ENCODE data around the gene SPDEF. TPM values are rescaled to one million over a fixed set of nuclear protein-coding genes. Genes with fewer than 3 reads are reported as not detected.

The SPDEF gene
- total RNA-seq, 1 experiment from 2014 or later, result 0.77 TPM

- H3K36me3 Mint-ChIP-seq (ENCODE audit: insufficient read depth, unreplicated experiment), result no peaks in the 10 kb centered on the region
- peak in 1 of 2 experiments; percentile 29 for DNase-seq
- no peaks in the 10 kb centered on the region for H3K27me3 Mint-ChIP-seq (ENCODE audit: insufficient read depth, unreplicated experiment)
- no peaks in the 10 kb centered on the region for H3K36me3 ChIP-seq (ENCODE audit: control insufficient read depth, insufficient read depth, low read length)
- ChIA-PET POLR2A (no interaction called here), CTCF (interaction anchor here (0.8 to 1.6 kb wide), 2 partner anchors 48 to 101 kb away, joined by 3 to 5 read pairs; no protein-coding TSS in a partner anchor)
- TF ChIP-seq, protein P1, sequence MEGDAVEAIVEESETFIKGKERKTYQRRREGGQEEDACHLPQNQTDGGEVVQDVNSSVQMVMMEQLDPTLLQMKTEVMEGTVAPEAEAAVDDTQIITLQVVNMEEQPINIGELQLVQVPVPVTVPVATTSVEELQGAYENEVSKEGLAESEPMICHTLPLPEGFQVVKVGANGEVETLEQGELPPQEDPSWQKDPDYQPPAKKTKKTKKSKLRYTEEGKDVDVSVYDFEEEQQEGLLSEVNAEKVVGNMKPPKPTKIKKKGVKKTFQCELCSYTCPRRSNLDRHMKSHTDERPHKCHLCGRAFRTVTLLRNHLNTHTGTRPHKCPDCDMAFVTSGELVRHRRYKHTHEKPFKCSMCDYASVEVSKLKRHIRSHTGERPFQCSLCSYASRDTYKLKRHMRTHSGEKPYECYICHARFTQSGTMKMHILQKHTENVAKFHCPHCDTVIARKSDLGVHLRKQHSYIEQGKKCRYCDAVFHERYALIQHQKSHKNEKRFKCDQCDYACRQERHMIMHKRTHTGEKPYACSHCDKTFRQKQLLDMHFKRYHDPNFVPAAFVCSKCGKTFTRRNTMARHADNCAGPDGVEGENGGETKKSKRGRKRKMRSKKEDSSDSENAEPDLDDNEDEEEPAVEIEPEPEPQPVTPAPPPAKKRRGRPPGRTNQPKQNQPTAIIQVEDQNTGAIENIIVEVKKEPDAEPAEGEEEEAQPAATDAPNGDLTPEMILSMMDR (IDR thresholded peaks at IDR 0.05; ENCODE audit: insufficient read depth in 1 of 2, low read depth in 1 of 2, low read length in 1 of 2, severe bottlenecking in 1 of 2, unreplicated experiment in 1 of 2), result peak in 1 of 2 experiments; percentile 27
- H3K4me3 Mint-ChIP-seq (ENCODE audit: unreplicated experiment), result no peak overlapping the region
- no peaks in the 10 kb centered on the region for H3K27me3 ChIP-seq (replicated peaks; ENCODE audit: control insufficient read depth, insufficient read depth, low read length)
- no peak overlapping the region for H3K4me3 ChIP-seq (ENCODE audit: low read depth, low read length)
- BruUV-seq (replicated peaks), result no TSS peak
- no peaks in the 10 kb centered on the region for H3K9me3 ChIP-seq
- intact Hi-C loops (cut with micrococcal nuclease; ENCODE audit: unreplicated experiment), result loop anchor here (5.0 kb wide), 1 partner anchor 98 kb away; no protein-coding TSS in a partner anchor
- peaks cover 10% of the 10 kb centered on the region for H3K4me1 ChIP-seq
- H3K9me3 Mint-ChIP-seq (ENCODE audit: unreplicated experiment), result no peaks in the 10 kb centered on the region
- peaks cover 17% of the 10 kb centered on the region for H3K4me1 Mint-ChIP-seq (ENCODE audit: low read depth, unreplicated experiment)
- peak overlapping the region; percentile 12 for H3K27ac Mint-ChIP-seq (ENCODE audit: unreplicated experiment)
Observed at GRCh38 chr6:34560366-34561226, 4.5 kb upstream of the SPDEF start.

GRCh38 chr6:34559651-34560365 lies 3.7 kb upstream of the SPDEF start:
- intact Hi-C loops (cut with micrococcal nuclease; ENCODE audit: unreplicated experiment), result loop anchor here (5.0 kb wide), 1 partner anchor 98 kb away; no protein-coding TSS in a partner anchor
- no peak for DNase-seq
- peak overlapping the region; percentile 12 for H3K27ac Mint-ChIP-seq (ENCODE audit: unreplicated experiment)
- no peaks in the 10 kb centered on the region for H3K36me3 Mint-ChIP-seq (ENCODE audit: insufficient read depth, unreplicated experiment)
- no peak overlapping the region for H3K4me3 Mint-ChIP-seq (ENCODE audit: unreplicated experiment)
- Histone ChIP-seq H3K27me3 (replicated peaks; ENCODE audit: control insufficient read depth, insufficient read depth, low read length) (no peaks in the 10 kb centered on the region), H3K36me3 (ENCODE audit: control insufficient read depth, insufficient read depth, low read length) (no peaks in the 10 kb centered on the region), H3K4me1 (peaks cover 12% of the 10 kb centered on the region), H3K9me3 (no peaks in the 10 kb centered on the region), H3K4me3 (ENCODE audit: low read depth, low read length) (no peak overlapping the region)
- POLR2A ChIA-PET, result no interaction called here
- BruUV-seq (replicated peaks), result no TSS peak
- CTCF ChIA-PET, result interaction anchor here (1.6 kb wide), 1 partner anchor 49 kb away, joined by 5 read pairs; no protein-coding TSS in a partner anchor
- H3K27me3 Mint-ChIP-seq (ENCODE audit: insufficient read depth, unreplicated experiment), result no peaks in the 10 kb centered on the region
- TF ChIP-seq, protein P1 (IDR thresholded peaks at IDR 0.05; ENCODE audit: insufficient read depth in 1 of 2, low read depth in 1 of 2, low read length in 1 of 2, severe bottlenecking in 1 of 2, unreplicated experiment in 1 of 2), result no peak
- H3K4me1 Mint-ChIP-seq (ENCODE audit: low read depth, unreplicated experiment), result peaks cover 17% of the 10 kb centered on the region
- H3K9me3 Mint-ChIP-seq (ENCODE audit: unreplicated experiment), result no peaks in the 10 kb centered on the region

GRCh38 chr6:34558172-34558714 lies 2.1 kb upstream of the SPDEF start:
- Mint-ChIP-seq H3K27me3 (ENCODE audit: insufficient read depth, unreplicated experiment) (no peaks in the 10 kb centered on the region), H3K27ac (ENCODE audit: unreplicated experiment) (no peak overlapping the region), H3K4me3 (ENCODE audit: unreplicated experiment) (no peak overlapping the region), H3K9me3 (ENCODE audit: unreplicated experiment) (no peaks in the 10 kb centered on the region), H3K4me1 (ENCODE audit: low read depth, unreplicated experiment) (peaks cover 17% of the 10 kb centered on the region), H3K36me3 (ENCODE audit: insufficient read depth, unreplicated experiment) (no peaks in the 10 kb centered on the region)
- Histone ChIP-seq H3K36me3 (ENCODE audit: control insufficient read depth, insufficient read depth, low read length) (no peaks in the 10 kb centered on the region), H3K4me1 (peaks cover 12% of the 10 kb centered on the region), H3K4me3 (ENCODE audit: low read depth, low read length) (no peak overlapping the region), H3K27me3 (replicated peaks; ENCODE audit: control insufficient read depth, insufficient read depth, low read length) (no peaks in the 10 kb centered on the region), H3K9me3 (no peaks in the 10 kb centered on the region)
- TF ChIP-seq, protein P1 (IDR thresholded peaks at IDR 0.05; ENCODE audit: insufficient read depth in 1 of 2, low read depth in 1 of 2, low read length in 1 of 2, severe bottlenecking in 1 of 2, unreplicated experiment in 1 of 2), result no peak
- ChIA-PET CTCF (no interaction called here), POLR2A (no interaction called here)
- BruUV-seq (replicated peaks), result no TSS peak
- no peak for DNase-seq
- intact Hi-C loops (cut with micrococcal nuclease; ENCODE audit: unreplicated experiment), result no loop called here

Measured in Caco-2 (cell line).